Activated CD4-positive, alpha-beta T cell treated with anti-CD3 and anti-CD28 coated beads, Interleukin-2, Interleukin-6, amounts not matched to agents 100 ng/mL and 50 ng/mL, durations not matched to agents 16 hours and 8 hours (primary cell): ENCODE results near the gene HEY2.
A peak's percentile ranks its signal among the peaks of the same experiment; 100 is the strongest.

Experiments used
- DNase-seq: peaks from one replicate; pipeline ENCODE4 v3.0.0-alpha.2; 2020

HEY2 gene

GRCh38 chr6:125745281-125746018, 4.0 kb upstream of the HEY2 start:
- DNase-seq = no peak

DNA sequence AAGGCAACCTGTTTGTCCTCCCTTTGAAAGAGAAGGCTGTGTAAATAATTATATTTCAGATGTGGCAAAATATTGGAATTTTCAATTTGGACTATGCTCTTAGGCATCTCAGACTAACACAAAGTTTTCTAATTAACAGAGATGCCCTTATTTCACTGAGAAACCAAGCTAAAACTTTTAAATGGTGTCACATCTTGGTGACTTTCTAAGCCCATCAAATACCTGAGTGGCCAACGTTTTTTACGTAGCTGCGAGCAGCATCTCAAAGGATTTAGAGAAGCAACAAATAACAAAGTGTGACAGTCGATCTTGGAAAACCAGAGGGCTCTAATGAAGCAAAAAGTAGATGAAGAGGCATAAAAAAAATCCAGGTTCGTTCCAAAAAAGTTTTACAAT, 3.4 kb upstream of the HEY2 start:
- DNase-seq = no peak

- peak; percentile 73 for DNase-seq
Measured at GRCh38 chr6:125746731-125747588, 2.5 kb upstream of the HEY2 start.

DNA sequence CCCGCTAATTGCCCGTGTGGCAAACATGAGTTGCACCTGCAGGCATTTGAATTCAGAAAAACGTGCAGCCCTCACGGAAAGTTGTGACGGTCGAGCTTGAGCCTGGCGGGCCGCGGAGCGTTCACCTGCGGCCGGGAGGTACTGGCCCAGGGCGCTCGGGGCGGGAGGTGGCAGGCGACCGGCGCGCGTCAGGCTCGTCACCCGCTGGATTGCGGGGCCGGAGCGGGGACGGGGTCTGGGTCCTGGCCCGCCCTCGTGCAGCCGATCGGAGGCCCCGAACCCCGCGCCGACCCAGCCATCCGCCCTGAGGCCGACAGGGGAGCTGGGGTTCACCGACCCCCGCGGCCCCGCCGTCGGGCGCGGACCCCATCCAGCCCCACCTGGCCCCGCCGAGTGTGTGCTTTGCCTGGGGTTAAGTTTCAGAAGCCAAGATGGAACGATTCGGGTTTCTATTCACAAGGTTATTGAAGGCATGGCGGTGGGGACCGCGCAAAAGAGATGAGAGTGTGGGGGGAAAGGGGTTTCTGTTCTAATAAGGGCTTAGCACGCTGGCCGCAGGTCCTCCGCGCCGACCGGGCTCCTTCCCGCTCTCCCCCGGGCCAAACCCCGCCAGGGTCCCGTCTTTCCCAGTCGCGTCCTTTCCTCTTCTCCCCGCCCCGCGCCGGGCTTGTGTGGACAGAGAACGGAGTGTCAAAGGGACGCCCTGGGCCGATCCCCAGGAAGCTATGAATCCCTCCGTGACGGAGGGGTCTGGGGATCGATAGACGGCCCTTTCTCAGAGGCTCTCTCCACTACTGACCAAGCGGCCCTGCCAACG, 1.6 kb upstream of the HEY2 start:
- peak; percentile 11 for DNase-seq

- DNase-seq = no peak
Measured at GRCh38 chr6:125748406-125749172, 843 bp upstream of the HEY2 start.

DNA sequence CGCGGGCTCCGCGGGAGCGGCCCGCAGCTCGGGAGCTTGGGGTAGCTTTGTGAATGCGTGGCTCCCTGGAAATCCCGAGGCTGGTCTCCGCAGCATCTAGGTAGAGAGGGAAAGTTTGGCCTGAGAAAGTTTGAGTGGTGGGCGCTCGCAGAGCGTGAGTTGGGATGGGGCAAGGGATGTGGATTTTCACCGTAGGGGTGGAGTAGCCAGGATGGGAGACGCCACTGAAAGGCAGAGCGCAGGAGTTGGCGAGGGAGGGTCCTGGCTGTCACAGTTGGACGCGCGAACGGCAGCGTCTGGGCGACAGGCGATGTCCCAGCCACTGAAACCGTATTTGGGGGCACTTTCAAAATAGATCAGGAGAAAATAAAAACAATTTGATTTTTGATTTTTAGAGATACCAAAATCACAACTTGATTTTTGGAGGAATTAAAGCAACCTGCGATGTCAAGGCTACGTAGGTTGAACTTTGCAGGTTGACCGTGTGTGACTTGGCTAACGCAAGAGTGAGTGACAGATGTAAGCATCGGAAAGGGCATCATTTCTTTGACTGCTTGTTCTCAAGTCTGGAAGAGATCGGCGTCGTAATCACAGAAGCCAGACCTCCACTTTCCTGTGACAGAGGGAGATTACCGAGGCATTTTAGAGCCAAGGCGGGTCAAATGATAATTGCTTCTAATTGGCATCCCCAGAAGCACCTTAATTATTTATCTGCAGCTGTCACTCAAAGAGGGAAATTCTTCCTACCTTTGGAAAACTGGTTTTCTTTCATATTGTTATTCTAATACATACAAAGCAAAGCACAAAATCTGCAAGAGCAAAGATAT, 646 bp downstream of the HEY2 start:
- DNase-seq = no peak

- no peak for DNase-seq
Measured at GRCh38 chr6:125750692-125751333, 1.4 kb downstream of the HEY2 start.

DNA sequence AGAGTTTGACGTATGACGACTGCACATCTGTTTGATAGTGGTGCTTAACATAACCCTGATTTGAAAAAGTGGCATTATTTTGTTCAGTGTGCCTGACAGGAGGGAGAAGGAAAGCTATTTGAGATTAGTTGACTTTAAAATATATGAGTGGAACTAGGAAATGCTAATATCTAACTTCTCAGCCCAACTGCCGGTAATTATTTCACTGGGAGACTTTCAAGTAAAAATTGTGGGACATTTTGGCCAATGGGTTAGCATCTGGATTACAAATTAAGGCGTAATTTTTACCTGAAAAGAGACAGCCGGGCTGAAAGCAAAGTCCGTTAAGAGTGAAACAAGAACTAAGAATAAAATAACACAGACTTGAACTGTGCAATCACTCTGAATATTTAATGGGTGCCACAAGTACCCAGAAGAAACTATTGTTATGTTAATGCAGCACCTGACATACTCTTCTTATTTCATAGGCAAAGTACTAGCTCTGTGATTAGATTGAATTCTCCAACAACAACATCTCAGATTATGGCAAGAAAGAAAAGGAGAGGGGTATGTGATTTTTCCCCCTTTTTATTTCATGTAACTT, 2.0 kb downstream of the HEY2 start:
- DNase-seq = no peak

GRCh38 chr6:125752773-125753172, 3.3 kb downstream of the HEY2 start:
- no peak for DNase-seq

GRCh38 chr6:125753218-125753936, 3.9 kb downstream of the HEY2 start:
- peak; percentile 22 for DNase-seq

DNA sequence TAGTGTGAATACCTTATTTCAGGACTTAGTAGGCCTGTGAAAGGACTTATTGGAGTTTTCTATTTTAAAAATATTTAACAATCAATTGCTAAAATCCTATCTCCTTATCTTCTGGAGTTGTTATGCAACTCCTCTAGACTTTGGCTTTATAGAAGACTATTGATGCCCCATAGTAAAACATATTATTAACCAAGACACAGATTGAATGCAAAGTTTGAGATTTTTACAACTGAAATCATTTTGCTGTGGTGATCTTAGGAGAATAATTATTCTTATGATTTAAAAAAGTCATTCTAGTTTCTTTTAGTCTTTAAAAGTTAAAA, 4.5 kb downstream of the HEY2 start:
- no peak for DNase-seq

DNA sequence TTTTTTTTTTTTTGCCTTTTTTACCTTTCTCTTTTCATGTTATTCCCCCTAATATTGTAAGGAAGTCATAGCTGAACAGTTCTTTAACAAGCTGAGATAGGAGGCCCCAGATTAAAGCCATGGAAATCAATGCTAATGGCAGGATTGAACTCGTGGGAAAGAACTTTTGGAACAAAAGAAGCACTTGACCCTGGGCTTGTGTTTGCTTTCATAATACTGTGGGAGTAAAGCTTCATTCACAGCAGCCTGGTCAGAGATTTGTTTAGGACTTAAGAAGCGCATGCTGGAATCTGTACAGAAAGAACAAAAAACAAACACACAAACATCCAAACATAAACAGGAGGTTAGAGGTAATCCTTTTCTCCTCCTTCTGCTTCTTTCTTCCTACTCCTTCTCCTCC, 5.1 kb downstream of the HEY2 start:
- DNase-seq = no peak

GRCh38 chr6:125759184-125759902, 9.9 kb downstream of the HEY2 start:
- DNase-seq = no peak

DNA sequence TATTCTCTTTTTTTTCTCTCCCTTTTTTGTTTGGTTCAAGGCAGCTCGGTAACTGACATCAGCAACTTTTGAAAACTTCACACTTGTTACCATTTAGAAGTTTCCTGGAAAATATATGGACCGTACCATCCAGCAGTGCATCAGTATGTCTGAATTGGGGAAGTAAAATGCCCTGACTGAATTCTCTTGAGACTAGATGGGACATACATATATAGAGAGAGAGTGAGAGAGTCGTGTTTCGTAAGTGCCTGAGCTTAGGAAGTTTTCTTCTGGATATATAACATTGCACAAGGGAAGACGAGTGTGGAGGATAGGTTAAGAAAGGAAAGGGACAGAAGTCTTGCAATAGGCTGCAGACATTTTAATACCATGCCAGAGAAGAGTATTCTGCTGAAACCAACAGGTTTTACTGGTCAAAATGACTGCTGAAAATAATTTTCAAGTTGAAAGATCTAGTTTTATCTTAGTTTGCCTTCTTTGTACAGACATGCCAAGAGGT, 10.6 kb downstream of the HEY2 start:
- no peak for DNase-seq

- no peak for DNase-seq
Measured at GRCh38 chr6:125764121-125764671, 14.8 kb downstream of the HEY2 start.

- no peak for DNase-seq
Measured at GRCh38 chr6:125765944-125766343, 16.5 kb downstream of the HEY2 start.

DNA sequence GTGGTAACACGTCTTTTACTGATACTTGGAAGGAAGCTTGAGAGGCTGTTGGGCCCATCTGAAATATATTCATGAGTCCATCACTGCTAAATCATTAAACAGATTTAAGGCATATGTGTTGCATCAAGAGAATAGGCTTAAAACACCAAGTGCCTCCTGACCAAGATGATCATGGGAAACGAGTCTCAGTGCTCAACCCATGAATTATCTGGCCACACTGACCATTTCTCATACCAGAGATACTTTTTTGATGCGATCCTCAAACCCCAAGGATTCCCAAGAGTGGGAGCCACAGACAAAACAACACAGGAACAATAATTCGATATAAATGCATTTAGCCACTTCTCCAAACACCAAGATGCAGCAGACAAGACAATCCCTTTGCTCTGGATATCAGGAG, 17.2 kb downstream of the HEY2 start:
- no peak for DNase-seq

DNA sequence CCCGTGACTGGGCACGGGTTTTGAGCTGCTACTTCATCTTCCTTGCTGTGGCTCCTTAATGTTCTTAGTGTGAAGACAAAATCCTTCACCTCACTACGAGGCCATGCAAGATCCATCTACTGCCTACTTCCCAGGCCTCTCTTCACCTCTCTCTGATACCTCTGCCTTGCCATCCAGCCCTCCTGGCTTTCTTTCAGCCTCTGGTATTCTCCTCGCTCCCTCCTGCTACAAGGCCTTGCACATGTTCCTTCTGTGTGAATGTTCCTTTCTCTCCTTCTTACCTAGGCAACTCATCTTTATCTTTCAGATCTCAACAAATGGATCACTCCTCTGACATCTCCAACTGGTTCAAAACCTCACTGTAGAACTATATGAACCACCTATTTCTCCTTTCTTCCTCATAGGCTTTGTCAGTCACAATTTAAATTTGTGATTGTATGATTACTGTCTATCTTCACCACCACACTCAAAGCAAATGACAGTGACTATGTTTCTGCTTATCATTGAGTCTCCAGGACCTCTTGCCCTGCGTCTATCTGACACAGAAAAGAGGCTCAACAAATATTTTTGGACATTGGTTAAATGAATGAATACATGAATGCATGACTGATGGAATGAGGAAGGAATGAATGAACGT, 19.8 kb downstream of the HEY2 start:
- no peak for DNase-seq
